Keratinocyte (primary cell): ENCODE results near the gene GPR137.

Experiments used
- EZH2 ChIP-seq: IDR thresholded peaks from one replicate; pipeline ENCODE4 v1.6.1; 2012; ENCODE audit warnings: inconsistent platforms, mild to moderate bottlenecking, low read length, moderate library complexity
- TF ChIP-seq, protein P1 (sequence below), 3 experiments: IDR thresholded peaks in 1 of 3; conservative IDR thresholded peaks in 1 of 3; optimal IDR thresholded peaks in 1 of 3; 2 replicates in 2 of 3; 3 replicates in 1 of 3; pipeline versions ENCODE3 to v1.5.1; 2011; ENCODE audit warnings: low read length in 3 of 3, mild to moderate bottlenecking in 3 of 3, moderate library complexity in 2 of 3, control low read depth in 1 of 3, inconsistent platforms in 1 of 3; ENCODE audit not compliant: insufficient read depth in 2 of 3; ENCODE audit errors: extremely low read depth in 1 of 3

DNA sequence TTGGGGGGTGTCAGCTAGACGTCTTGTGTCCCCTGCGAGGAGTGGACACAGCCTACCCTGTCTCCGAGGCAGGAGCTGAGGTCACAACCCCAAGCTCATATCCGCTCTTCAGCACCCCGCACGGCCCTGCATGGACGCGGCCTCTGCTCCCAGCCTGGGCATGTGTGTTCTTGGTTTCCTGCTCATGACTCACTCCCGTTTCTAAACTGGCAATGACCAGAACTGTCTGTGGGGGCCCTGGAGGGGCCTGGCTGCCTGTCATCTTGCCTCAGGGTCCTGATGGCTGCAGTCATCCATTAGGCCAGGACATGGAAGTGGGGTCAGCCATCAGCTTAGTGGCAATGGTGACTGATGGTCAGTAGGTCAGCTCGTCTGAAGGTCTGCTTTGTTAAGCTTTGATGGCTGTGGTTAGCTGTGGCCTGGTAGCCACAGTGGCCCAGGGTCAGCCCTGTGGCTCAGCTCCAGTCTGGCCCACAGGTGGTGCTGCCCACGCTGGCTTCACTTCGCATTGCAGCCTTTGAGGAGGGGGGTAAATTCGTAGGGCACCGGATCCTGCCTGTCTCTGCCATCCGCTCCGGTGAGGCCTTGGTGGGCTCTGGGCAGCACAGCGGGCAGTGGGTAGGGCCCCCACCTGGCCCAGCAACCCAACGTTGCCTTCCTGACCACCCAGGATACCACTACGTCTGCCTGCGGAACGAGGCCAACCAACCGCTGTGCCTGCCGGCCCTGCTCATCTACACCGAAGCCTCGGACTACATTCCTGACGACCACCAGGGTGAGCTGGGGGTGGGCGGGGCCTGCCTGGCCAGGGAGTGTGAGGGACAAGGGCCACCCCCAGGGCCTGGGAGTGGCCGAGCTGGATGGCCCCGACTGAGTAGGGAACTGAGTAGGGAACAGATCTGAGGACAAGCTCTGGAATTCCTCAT, 22.4 kb upstream of the GPR137 start:
- TF ChIP-seq, protein P1, sequence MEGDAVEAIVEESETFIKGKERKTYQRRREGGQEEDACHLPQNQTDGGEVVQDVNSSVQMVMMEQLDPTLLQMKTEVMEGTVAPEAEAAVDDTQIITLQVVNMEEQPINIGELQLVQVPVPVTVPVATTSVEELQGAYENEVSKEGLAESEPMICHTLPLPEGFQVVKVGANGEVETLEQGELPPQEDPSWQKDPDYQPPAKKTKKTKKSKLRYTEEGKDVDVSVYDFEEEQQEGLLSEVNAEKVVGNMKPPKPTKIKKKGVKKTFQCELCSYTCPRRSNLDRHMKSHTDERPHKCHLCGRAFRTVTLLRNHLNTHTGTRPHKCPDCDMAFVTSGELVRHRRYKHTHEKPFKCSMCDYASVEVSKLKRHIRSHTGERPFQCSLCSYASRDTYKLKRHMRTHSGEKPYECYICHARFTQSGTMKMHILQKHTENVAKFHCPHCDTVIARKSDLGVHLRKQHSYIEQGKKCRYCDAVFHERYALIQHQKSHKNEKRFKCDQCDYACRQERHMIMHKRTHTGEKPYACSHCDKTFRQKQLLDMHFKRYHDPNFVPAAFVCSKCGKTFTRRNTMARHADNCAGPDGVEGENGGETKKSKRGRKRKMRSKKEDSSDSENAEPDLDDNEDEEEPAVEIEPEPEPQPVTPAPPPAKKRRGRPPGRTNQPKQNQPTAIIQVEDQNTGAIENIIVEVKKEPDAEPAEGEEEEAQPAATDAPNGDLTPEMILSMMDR (optimal IDR thresholded peaks at IDR 0.05 in 1 of 3, IDR thresholded peaks at IDR 0.05 in 1 of 3, conservative IDR thresholded peaks at IDR 0.05 in 1 of 3; ENCODE audit: extremely low read depth in 1 of 3, insufficient read depth in 2 of 3, low read length in 3 of 3): no peak
- TF ChIP-seq EZH2: no peak
